HCT116 (cell line): ENCODE measurements around the gene RXRA.

Experiments used
- CBX3 ChIP-seq: IDR thresholded peaks from 2 replicates; pipeline ENCODE4 v1.6.1; 2012; ENCODE audit warnings: low read depth
- EZH2 ChIP-seq: fragments of 200-600 bp; sonication (generic); IDR thresholded peaks from 2 replicates; pipeline ENCODE4 v1.6.1; 2017; ENCODE audit warnings: antibody characterized with exemption, mixed run types
- POLR2A ChIP-seq: IDR thresholded peaks from 2 replicates; pipeline ENCODE4 v1.7.0; 2011; ENCODE audit warnings: borderline replicate concordance; ENCODE audit not compliant: insufficient read depth, insufficient read length; ENCODE audit errors: extremely low read depth
- POLR2AphosphoS5 ChIP-seq: IDR thresholded peaks from 2 replicates; pipeline ENCODE4 v1.6.1; 2011; ENCODE audit warnings: mild to moderate bottlenecking, low read depth, low read length, moderate library complexity
- SRF ChIP-seq: IDR thresholded peaks from 2 replicates; pipeline ENCODE4 v1.6.1; 2012; ENCODE audit warnings: low read depth
- TCF7L2 ChIP-seq: IDR thresholded peaks from 2 replicates; pipeline ENCODE4 v1.7.0; 2011; ENCODE audit warnings: borderline replicate concordance, inconsistent platforms; ENCODE audit not compliant: insufficient read depth, insufficient read length; ENCODE audit errors: extremely low read depth
- ZFX ChIP-seq: fragments of 450-650 bp; IDR thresholded peaks from 2 replicates; pipeline ENCODE4 v1.6.1; 2017
- TF ChIP-seq, protein P1 (sequence below), 3 experiments: fragments of 200-600 bp in 1 of 3; sonication (generic) in 1 of 3; IDR thresholded peaks in 2 of 3; conservative IDR thresholded peaks in 1 of 3; 2 replicates each; pipeline ENCODE4 v1.5.1; 2012 to 2017; ENCODE audit warnings: low read depth in 2 of 3, low read length in 2 of 3, antibody characterized with exemption in 1 of 3, borderline replicate concordance in 1 of 3, control low read depth in 1 of 3, mild to moderate bottlenecking in 1 of 3, mixed read lengths in 1 of 3, mixed run types in 1 of 3, moderate library complexity in 1 of 3; ENCODE audit not compliant: insufficient read depth in 1 of 3

DNA sequence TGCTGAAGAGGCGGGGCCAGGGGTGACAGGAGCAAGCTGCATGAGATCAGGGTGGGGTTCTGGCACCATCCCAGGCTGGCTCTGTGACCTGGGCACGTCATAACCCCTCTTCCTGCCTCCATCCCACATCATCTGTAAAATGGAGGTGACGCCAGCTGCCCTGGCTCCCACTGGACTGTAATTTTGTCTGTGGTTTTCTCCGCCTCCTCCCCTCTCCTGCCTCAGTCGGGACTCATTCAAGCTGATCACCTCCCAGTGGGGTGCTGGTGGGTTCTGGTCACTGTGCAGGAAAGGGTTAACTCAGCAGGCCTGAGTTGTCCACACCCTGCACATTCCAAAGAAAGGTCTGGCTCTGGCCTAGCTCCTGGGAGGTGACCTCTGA lies 128.2 kb downstream of the RXRA start:
- TF ChIP-seq POLR2A = no peak
- no peak for TF ChIP-seq TCF7L2
- no peak for TF ChIP-seq EZH2
- TF ChIP-seq, protein P1, sequence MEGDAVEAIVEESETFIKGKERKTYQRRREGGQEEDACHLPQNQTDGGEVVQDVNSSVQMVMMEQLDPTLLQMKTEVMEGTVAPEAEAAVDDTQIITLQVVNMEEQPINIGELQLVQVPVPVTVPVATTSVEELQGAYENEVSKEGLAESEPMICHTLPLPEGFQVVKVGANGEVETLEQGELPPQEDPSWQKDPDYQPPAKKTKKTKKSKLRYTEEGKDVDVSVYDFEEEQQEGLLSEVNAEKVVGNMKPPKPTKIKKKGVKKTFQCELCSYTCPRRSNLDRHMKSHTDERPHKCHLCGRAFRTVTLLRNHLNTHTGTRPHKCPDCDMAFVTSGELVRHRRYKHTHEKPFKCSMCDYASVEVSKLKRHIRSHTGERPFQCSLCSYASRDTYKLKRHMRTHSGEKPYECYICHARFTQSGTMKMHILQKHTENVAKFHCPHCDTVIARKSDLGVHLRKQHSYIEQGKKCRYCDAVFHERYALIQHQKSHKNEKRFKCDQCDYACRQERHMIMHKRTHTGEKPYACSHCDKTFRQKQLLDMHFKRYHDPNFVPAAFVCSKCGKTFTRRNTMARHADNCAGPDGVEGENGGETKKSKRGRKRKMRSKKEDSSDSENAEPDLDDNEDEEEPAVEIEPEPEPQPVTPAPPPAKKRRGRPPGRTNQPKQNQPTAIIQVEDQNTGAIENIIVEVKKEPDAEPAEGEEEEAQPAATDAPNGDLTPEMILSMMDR (IDR thresholded peaks at IDR 0.05 in 2 of 3, conservative IDR thresholded peaks at IDR 0.05 in 1 of 3; ENCODE audit: borderline replicate concordance in 1 of 3, insufficient read depth in 1 of 3, low read depth in 2 of 3, low read length in 2 of 3) = no peak
- no peak for TF ChIP-seq POLR2AphosphoS5
- no peak for TF ChIP-seq ZFX
- TF ChIP-seq CBX3 = no peak
- TF ChIP-seq SRF = no peak
